ENCODE data around the gene MAPK9. TPM values are rescaled to one million over a fixed set of nuclear protein-coding genes. Genes with fewer than 3 reads are reported as not detected.

The MAPK9 gene
- total RNA-seq, 2 donors from 2014 or later: 16.1 to 26.8 TPM

GRCh38 chr5:180333661-180334060 is 41.8 kb upstream of the MAPK9 start:
- no peaks in the 10 kb centered on the region for H3K36me3 ChIP-seq
- H3K27ac ChIP-seq: no peak overlapping the region
- H3K27me3 ChIP-seq (replicated peaks; ENCODE audit: insufficient read depth): no peaks in the 10 kb centered on the region
- H3K4me3 ChIP-seq: no peak overlapping the region
- no peak for DNase-seq (ENCODE audit: low spot score)
- no peak for TF ChIP-seq CTCF (IDR thresholded peaks at IDR 0.05)
- peaks cover 0 to 6% of the 10 kb centered on the region in 2 donors for H3K4me1 ChIP-seq (ENCODE audit: control insufficient read depth in 1 of 2, low read depth in 2 of 2)
- ATAC-seq (ENCODE audit: insufficient number of reproducible peaks, low FRiP score, low read depth): no peak
- no peaks in the 10 kb centered on the region for H3K9me3 ChIP-seq

- Histone ChIP-seq H3K36me3 (no peaks in the 10 kb centered on the region), H3K4me1 (ENCODE audit: control insufficient read depth in 1 of 2, low read depth in 2 of 2) (peaks cover 0 to 6% of the 10 kb centered on the region in 2 donors), H3K9me3 (no peaks in the 10 kb centered on the region), H3K27me3 (replicated peaks; ENCODE audit: insufficient read depth) (no peaks in the 10 kb centered on the region), H3K4me3 (no peak overlapping the region), H3K27ac (no peak overlapping the region)
- TF ChIP-seq CTCF (IDR thresholded peaks at IDR 0.05): no peak
- DNase-seq (ENCODE audit: low spot score) (no peak), ATAC-seq (ENCODE audit: insufficient number of reproducible peaks, low FRiP score, low read depth) (no peak)
Measured at GRCh38 chr5:180332861-180333260, 41.0 kb upstream of the MAPK9 start.

DNA sequence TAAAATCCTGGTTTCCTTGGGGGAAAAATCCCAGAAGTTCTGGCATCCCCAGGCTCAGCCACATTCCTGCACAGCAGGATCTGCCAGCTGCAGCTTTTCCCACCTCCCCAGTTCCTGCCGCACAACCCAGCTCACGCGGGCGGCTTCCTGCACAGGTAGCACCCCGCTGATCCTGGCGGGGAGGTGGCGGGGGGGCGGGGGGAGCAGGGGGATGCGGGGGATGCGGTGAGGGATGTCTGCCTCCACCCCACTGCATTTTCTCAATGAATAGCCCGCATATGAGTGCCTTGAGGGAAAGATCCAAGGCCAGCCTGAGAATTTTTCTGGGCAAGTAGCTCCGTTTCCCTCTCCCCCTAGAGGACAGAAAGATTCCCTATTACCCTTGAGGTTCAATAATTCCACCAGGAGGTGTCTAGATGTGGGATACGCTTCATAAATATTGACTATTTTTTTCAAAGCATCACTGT is 40.2 kb upstream of the MAPK9 start:
- ATAC-seq (ENCODE audit: insufficient number of reproducible peaks, low FRiP score, low read depth) (no peak), DNase-seq (ENCODE audit: low spot score) (no peak)
- peak; percentile 22 for TF ChIP-seq CTCF (IDR thresholded peaks at IDR 0.05)
- H3K4me1 ChIP-seq (ENCODE audit: control insufficient read depth in 1 of 2, low read depth in 2 of 2): peaks cover 0 to 6% of the 10 kb centered on the region in 2 donors
- H3K27ac ChIP-seq: no peak overlapping the region
- no peaks in the 10 kb centered on the region for H3K9me3 ChIP-seq
- no peaks in the 10 kb centered on the region for H3K27me3 ChIP-seq (replicated peaks; ENCODE audit: insufficient read depth)
- H3K4me3 ChIP-seq: no peak overlapping the region
- H3K36me3 ChIP-seq: no peaks in the 10 kb centered on the region

- Histone ChIP-seq H3K9me3 (no peaks in the 10 kb centered on the region), H3K27ac (peak overlapping the region in 1 of 2 donors; percentile 34), H3K36me3 (no peaks in the 10 kb centered on the region), H3K4me1 (ENCODE audit: control insufficient read depth in 1 of 2, low read depth in 2 of 2) (peaks cover 0 to 6% of the 10 kb centered on the region in 2 donors), H3K27me3 (replicated peaks; ENCODE audit: insufficient read depth) (no peaks in the 10 kb centered on the region), H3K4me3 (no peak overlapping the region)
- DNase-seq (ENCODE audit: low spot score) (no peak), ATAC-seq (ENCODE audit: insufficient number of reproducible peaks, low FRiP score, low read depth) (no peak)
- TF ChIP-seq CTCF (IDR thresholded peaks at IDR 0.05): no peak
Measured at GRCh38 chr5:180331647-180331950, 39.7 kb upstream of the MAPK9 start.

- ATAC-seq (ENCODE audit: insufficient number of reproducible peaks, low FRiP score, low read depth) (peak; percentile 66), DNase-seq (ENCODE audit: low spot score) (no peak)
- H3K27me3 ChIP-seq (replicated peaks; ENCODE audit: insufficient read depth): no peaks in the 10 kb centered on the region
- no peak for TF ChIP-seq CTCF (IDR thresholded peaks at IDR 0.05)
- H3K4me1 ChIP-seq (ENCODE audit: control insufficient read depth in 1 of 2, low read depth in 2 of 2): peaks cover 0 to 6% of the 10 kb centered on the region in 2 donors
- H3K4me3 ChIP-seq: no peak overlapping the region
- no peaks in the 10 kb centered on the region for H3K36me3 ChIP-seq
- H3K27ac ChIP-seq: peak overlapping the region in 1 of 2 donors; percentile 34
- no peaks in the 10 kb centered on the region for H3K9me3 ChIP-seq
Measured at GRCh38 chr5:180330810-180331646, 39.1 kb upstream of the MAPK9 start.
